GM18505 (cell line): ENCODE data around the gene PEMT.

Experiments used
- ATAC-seq: cut with Tn5 transposase; IDR thresholded peaks from one replicate; pipeline ENCODE4 v1.9.1; 2021; ENCODE audit not compliant: unreplicated experiment
- POLR2A ChIP-seq: IDR thresholded peaks from 4 replicates; pipeline ENCODE4 v1.6.1; 2011; ENCODE audit warnings: borderline replicate concordance; ENCODE audit not compliant: insufficient read depth, insufficient read length; ENCODE audit errors: extremely low read depth

PEMT gene

DNA sequence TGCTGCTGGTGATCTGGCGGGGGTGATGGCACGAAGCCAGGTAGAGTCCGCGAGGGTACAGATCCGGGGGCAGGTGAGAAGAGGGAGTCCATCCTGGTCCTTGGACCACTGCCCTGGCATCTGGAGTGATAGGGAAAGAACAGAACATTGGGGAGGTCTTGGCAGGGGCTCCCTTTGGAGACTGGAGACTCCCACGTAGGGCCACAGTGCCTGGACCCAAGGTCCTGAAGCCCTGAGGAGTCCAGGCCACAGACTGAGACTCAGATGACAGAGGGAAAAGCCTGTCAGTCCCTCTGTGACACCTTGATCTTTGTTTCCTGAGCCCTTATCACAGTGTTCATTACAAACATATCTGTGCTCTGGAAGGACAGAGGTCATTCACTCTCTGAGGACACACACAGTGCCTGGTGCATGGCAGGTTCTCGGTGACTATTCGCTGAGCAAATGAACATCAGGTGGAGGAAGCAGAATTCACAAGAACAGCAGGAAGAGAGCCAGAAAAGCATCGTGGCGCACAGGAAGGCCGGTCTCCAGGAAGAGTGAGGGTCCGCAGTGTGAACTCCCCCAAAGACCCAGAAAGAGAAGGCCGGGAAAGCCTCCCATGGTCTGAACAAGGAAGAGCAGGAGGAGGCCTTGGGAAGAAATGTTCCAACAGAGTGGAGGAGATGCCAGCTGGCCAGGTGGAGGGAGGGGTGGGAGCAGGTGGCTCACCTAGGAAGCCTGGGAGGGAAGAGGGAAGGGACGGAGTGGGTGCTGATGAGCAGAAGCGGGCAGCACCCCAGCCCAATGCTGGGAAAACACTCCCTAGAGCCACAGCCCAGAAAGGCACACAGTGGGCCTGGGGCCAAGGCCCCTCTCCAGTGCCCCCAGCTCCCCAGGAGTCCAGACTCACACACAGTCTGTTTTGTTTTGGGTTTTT, 20.5 kb downstream of the PEMT start:
- no peak for ATAC-seq
- no peak for TF ChIP-seq POLR2A

DNA sequence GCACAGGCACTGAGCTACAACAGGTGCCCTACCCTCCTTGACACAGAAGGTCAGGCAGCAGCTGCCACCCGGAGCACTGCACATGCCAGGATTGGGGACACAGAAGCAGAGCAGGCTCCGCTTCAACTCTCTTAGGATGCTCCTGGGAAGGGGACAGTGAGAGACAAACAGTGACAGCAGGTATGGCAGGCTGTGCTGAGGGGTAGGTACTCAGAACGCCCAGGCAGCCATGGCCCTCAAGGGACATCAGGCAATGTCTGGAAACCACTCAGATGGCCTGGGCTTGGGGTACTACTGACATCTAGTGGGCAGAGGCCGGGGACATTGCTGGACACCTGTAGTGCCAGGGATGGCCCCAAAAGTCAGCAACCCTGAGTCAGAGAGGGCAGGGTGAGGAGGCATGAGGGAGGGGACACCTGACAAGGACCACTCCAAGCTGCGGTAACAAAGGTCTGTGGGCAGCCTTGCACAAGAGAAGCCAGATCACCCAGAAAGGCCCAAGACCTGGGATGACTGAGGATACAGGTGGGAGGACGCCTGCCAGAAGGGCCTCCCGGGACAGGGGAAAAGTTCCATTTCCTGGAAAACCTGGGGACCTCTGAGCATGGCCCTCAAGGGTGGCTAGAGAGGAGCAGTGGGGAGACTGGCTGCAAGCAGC, 21.2 kb downstream of the PEMT start:
- ATAC-seq: no peak
- no peak for TF ChIP-seq POLR2A

DNA sequence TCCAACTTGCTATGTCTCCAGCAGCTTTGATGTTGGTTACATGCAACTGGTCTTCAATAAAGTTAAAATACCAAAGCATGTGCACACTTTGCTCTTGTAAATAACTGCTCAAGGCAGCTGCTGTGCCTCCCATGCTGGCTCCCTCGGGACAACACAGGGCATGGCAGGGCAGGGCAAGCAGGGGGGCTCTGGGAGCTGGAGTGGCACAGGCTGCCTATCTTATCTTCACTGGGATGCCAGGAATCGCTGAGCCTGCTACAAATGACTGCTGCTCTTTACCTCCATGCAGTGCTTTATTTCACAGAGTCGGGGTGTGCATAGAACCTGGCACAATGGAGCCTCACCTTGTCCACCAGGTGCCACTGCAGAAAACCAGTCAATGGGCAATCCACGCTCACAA, 21.8 kb downstream of the PEMT start:
- ATAC-seq: no peak
- TF ChIP-seq POLR2A: no peak

DNA sequence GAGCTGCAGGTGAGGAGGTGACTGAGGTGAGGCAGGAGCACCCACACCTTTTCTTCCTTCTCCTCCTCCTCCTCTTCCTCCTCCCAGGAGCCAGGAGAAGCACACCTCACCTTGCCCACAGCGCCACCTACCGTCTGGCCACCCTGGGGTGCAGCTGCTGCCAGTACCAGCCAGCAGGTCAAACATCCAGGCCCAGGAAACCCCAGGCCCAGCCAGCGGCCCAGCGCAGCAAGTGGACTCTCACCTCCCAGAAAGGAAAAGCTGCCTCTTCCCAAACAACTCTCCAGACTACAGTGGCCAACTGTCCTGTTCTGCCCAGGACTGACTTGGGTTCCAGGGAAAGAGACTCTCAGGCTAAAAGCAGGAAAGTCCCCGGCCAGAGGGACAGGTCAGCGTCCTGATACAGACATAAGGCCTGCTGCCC, 22.7 kb downstream of the PEMT start:
- no peak for ATAC-seq
- TF ChIP-seq POLR2A: no peak

GRCh38 chr17:17567631-17568030, 23.9 kb downstream of the PEMT start:
- no peak for TF ChIP-seq POLR2A
- ATAC-seq: no peak

- no peak for TF ChIP-seq POLR2A
- ATAC-seq: no peak
Observed at GRCh38 chr17:17566896-17567513, 24.5 kb downstream of the PEMT start.

DNA sequence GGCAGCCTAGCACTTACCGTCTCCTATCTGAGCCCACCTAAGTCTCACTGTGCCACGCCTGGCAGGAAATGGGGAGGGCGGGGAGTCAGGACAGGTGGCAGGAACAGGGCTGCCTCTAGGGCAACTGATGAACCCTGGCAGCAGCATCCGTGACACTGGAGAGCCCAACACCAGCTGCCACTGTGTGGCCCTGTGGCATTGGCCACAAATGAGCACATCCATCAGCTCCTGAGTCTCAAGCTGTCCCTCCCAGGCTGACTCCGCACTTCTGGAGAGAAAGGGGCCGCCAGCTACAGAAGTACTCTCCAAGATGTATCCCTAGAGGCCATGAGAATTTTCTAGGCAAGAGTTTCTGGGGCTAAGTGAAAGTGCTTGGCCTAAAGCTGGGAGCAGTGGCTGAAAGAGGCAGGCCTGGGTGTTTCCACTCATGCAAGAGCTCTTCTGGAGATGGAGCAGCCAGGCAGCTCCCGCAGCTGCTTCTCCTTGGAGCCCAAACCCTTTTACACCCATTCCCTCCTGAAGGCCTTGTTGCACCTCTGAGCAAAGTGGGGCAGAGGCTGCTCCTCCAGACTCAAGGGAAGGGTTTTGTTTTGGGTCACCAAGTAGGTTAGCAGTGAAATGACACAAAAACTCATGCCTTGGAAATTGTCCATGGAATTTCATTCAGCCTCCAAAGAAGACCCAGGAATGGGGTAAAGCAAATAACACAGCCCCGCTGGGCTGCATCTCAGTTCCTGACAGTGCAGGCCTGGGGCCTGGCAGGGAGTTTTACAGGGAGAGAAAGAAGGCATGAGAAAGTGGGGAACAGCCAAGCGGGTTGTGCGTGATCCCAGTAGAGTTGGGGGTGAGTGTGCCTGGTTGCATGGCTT, 25.8 kb downstream of the PEMT start:
- ATAC-seq: no peak
- TF ChIP-seq POLR2A: no peak

- TF ChIP-seq POLR2A: no peak
- no peak for ATAC-seq
Observed at GRCh38 chr17:17564896-17565295, 26.6 kb downstream of the PEMT start.

GRCh38 chr17:17564323-17564722, 27.2 kb downstream of the PEMT start:
- ATAC-seq: no peak
- TF ChIP-seq POLR2A: no peak

DNA sequence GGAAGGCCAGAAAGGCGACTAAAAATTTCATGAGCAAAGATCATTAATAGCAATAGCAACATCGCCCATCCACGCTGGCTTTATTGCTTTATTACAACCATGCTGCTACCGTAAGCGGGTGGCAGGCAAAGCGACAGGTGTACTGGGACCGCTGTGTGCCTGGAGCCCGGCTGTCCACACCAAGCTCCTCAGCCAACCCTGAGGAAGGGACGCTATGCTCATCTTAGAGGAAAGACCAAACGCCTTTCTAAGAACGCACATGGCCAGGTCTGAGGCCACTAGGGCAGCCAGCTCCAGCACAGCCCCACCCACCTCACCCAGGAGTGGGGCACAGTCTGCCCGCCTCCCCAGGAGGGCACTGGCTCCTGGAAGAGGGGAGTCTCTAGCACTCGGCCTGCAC, 28.0 kb downstream of the PEMT start:
- no peak for ATAC-seq
- no peak for TF ChIP-seq POLR2A

DNA sequence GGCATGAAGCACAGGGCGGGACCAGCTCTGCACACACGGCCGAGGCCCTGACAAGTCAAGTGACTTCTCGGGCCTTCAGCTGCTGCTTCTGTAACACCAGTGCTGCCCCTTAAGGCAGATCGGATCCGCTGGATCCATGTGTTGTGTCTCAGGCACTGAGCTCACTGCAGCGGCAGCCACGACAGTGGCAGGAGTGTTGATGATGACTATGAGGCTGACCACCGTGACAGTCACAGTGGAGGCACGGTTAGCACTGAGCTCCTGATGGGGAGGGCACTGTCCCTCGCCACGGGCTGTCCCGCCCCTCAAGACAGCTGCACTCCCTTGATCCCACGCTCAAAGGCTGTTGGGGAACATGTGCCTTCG, 29.4 kb downstream of the PEMT start:
- no peak for ATAC-seq
- TF ChIP-seq POLR2A: no peak

DNA sequence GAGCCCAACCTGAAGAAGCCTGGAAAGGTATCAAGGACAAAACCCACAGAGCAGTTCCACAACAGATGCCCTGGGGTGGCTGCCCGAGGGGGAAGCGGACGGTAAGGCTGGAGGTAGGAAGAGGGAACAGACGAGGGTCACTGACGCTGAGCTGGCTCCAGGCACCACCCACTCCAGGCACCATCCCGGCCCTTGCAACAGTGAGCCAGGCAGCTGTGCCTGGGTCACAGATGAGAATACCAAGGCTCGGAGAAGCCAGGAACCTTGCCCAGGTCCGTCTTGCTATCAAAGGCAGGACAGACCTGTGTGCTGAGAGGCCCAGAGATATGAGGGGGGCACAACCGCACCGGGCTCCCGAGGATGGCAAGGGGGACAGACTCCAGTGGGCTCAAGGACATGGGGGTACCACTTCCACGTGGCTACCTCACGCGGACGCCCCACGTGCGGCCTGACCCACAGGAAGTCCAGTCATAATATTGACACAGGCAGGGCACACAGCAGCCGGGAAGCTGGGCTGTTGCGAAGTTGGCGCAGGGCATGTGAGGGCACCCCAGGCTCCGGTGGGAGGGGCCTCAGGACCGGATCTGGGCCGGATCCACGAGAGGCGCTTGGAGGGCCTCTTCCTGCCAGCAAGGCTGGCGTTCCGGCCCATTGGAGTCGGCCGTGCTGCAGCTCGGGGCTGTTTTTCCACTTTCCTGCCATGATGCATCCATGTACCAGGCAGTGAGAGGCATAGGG, 29.9 kb downstream of the PEMT start:
- TF ChIP-seq POLR2A: no peak
- ATAC-seq: no peak
